Memory B cell (primary cell): Measurements from ENCODE around the gene GAS1.

Experiments
- ATAC-seq: fragments of 150-1000 bp; cut with Tn5 transposase; 2 replicates; pipeline ENCODE4 v1.10.0; 2021; ENCODE audit warnings: low read depth, mild to moderate bottlenecking, moderate library complexity
- DNase-seq, 2 donors: peaks; one replicate each; pipeline ENCODE4 v3.0.0; 2022; ENCODE audit warnings: low spot score in 2 of 2
- H3K27ac Mint-ChIP-seq: one replicate; pipeline ENCODE4 v1.8.0; 2022; ENCODE audit warnings: mild to moderate bottlenecking, moderate library complexity, mixed read lengths
- H3K27me3 Mint-ChIP-seq: one replicate; pipeline ENCODE4 v1.8.0; 2022; ENCODE audit warnings: mixed read lengths
- H3K36me3 Mint-ChIP-seq: one replicate; pipeline ENCODE4 v1.8.0; 2022; ENCODE audit warnings: mild to moderate bottlenecking, mixed read lengths
- H3K4me1 Mint-ChIP-seq: one replicate; pipeline ENCODE4 v1.8.0; 2022; ENCODE audit warnings: mixed read lengths
- H3K4me3 Mint-ChIP-seq: one replicate; pipeline ENCODE4 v1.8.0; 2022; ENCODE audit warnings: mild to moderate bottlenecking, moderate library complexity, mixed read lengths
- H3K9me3 Mint-ChIP-seq: one replicate; pipeline ENCODE4 v1.8.0; 2022; ENCODE audit warnings: mixed read lengths

GAS1 gene

DNA sequence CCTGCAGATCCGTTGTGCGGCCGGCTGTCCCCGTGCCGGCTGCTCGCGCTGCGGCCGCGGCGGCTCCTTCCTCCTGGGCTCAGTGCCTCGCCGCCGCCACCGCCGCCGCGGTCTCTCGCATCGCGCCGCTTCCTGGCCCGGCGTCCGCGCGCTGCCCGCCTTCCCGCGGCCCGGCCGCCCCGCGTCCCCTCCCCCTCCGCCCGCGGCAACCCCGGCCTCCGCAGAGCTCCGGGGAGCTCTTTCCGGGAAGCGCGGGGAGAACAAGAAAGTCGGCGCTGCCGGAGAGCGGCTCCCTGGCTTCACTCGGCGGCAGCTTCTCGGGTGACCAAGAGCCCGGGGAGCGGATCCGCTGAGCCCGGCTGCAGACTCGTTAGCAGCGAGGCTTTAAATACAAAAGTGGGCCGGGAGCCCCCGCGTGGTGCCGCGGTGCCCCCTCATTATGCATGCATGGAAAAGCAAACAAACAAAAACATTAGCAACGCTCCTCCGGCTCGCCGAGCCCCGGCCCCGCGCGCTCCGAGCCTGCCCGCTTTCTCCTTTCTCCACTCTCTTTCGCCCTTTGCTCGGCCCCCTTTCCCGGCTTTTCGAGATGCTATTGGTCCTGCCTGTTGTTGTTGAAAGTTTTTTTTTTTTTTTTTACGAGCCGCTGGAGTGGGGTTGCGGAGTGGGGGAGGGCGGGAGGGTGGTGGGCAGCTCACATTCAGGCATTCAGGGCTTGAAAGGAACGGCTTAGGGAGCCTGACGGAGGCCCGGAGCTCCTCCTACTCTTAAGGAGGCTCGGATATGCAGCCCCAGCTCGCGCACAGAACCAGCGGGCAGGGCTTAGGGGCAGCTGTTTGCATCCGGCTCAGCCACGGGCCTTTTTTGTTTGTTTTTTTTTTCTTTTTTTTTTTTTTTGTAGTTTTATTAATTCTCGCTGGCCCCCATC is at the start of gene GAS1:
TSS of gene GAS1 (minus strand) at position 361 of the 928 bp plus-strand sequence. CDS start 727 bp downstream, outside the sequence.
- Mint-ChIP-seq H3K27ac (no peak within 1 kb of the TSS), H3K4me3 (peak within 1 kb of the TSS; percentile 82), H3K9me3 (peaks cover 1% of the 10 kb centered on the region), H3K36me3 (no peaks in the 10 kb centered on the region), H3K27me3 (peaks cover 5% of the 10 kb centered on the region), H3K4me1 (peaks cover 9% of the 10 kb centered on the region)
- peak; percentile 64 for ATAC-seq
- peak in 1 of 2 donors; percentile 51 for DNase-seq

DNA sequence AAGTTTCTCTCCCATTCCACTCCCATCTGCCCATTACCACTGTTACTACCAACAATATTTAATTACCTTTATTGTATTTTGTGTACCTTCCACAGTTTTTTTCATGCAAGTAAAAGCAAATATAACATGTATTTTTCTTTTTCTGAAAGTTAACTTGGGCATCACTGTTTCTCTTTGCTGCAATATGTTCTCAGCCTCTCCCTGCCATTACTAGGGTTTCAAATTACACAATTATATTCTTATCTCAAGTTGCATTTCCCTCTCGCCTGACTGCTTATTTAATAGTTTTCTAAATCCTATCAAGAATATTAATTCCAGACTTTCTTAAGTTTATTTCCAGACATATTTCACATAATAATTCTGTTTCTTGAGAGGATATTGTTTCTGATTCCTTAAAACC is 46.9 kb upstream of the GAS1 start:
- H3K9me3 Mint-ChIP-seq: no peaks in the 10 kb centered on the region
- DNase-seq (no peak), ATAC-seq (no peak)
- H3K27me3 Mint-ChIP-seq: no peaks in the 10 kb centered on the region
- H3K36me3 Mint-ChIP-seq: no peaks in the 10 kb centered on the region
- H3K4me1 Mint-ChIP-seq: no peaks in the 10 kb centered on the region
- no peak overlapping the region for H3K4me3 Mint-ChIP-seq
- H3K27ac Mint-ChIP-seq: no peak overlapping the region

- no peak overlapping the region for H3K27ac Mint-ChIP-seq
- no peak for DNase-seq
- H3K4me1 Mint-ChIP-seq: no peaks in the 10 kb centered on the region
- H3K9me3 Mint-ChIP-seq: no peaks in the 10 kb centered on the region
- no peaks in the 10 kb centered on the region for H3K27me3 Mint-ChIP-seq
- H3K36me3 Mint-ChIP-seq: no peaks in the 10 kb centered on the region
- no peak overlapping the region for H3K4me3 Mint-ChIP-seq
- no peak for ATAC-seq
Observed at GRCh38 chr9:86993830-86994229, 46.5 kb upstream of the GAS1 start.

GRCh38 chr9:86991077-86991476 is 43.8 kb upstream of the GAS1 start:
- DNase-seq (no peak), ATAC-seq (no peak)
- H3K9me3 Mint-ChIP-seq: peaks cover 2% of the 10 kb centered on the region
- no peaks in the 10 kb centered on the region for H3K4me1 Mint-ChIP-seq
- no peak overlapping the region for H3K27ac Mint-ChIP-seq
- H3K27me3 Mint-ChIP-seq: no peaks in the 10 kb centered on the region
- H3K36me3 Mint-ChIP-seq: no peaks in the 10 kb centered on the region
- H3K4me3 Mint-ChIP-seq: no peak overlapping the region

DNA sequence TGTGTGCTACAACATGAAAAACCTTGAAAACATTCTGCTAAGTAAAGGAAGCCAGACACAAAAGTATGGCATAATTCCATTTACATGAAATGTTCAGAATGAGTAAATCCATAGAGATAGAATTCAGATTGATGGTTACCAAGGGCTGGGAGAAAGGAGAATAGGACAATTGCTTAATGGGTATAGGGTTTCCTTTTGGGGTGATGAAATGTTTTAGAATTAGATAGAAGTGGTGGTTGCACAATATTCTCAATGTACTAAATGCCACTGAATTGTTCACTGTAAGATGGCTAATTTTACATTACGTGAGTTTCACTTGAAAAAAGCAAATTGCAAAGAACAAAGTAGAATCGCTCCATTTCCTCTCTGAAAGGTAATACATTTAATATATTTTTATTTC is 43.0 kb upstream of the GAS1 start:
- ATAC-seq (no peak), DNase-seq (no peak)

DNA sequence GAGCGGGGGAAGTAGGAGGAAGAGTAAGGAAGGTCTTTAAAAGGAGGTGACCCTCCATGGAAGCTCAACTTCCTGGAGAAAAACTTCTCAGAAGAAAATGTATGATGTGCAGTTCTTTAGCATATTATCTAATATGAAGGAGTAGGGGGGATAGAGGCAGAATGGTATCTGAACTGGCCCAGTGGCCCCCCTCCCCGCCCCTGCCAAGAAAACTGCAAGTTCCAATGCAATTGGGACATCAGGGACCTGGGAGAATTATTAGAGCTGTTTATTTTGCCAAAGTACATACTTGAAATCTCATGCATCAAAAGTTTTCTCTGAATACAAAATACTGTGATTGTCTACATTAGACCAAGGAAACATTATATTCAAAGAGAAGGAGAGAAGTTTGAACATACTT is 40.6 kb upstream of the GAS1 start:
- Mint-ChIP-seq H3K27ac (no peak overlapping the region), H3K4me1 (no peaks in the 10 kb centered on the region), H3K27me3 (peaks cover 2% of the 10 kb centered on the region), H3K9me3 (peaks cover 2% of the 10 kb centered on the region), H3K4me3 (no peak overlapping the region), H3K36me3 (no peaks in the 10 kb centered on the region)
- DNase-seq: no peak
- ATAC-seq: no peak

More for the DNA sequence above, 43.0 kb upstream of the GAS1 start:
- Mint-ChIP-seq H3K4me3 (no peak overlapping the region), H3K36me3 (no peaks in the 10 kb centered on the region), H3K27me3 (peaks cover 2% of the 10 kb centered on the region), H3K27ac (no peak overlapping the region), H3K4me1 (no peaks in the 10 kb centered on the region), H3K9me3 (peaks cover 2% of the 10 kb centered on the region)

- peaks cover 2% of the 10 kb centered on the region for H3K9me3 Mint-ChIP-seq
- H3K27ac Mint-ChIP-seq: no peak overlapping the region
- no peak overlapping the region for H3K4me3 Mint-ChIP-seq
- no peaks in the 10 kb centered on the region for H3K4me1 Mint-ChIP-seq
- H3K27me3 Mint-ChIP-seq: peaks cover 4% of the 10 kb centered on the region
- DNase-seq (no peak), ATAC-seq (no peak)
- no peaks in the 10 kb centered on the region for H3K36me3 Mint-ChIP-seq
Observed at GRCh38 chr9:86985132-86985647, 37.9 kb upstream of the GAS1 start.

- H3K4me1 Mint-ChIP-seq: no peaks in the 10 kb centered on the region
- peaks cover 2% of the 10 kb centered on the region for H3K9me3 Mint-ChIP-seq
- H3K36me3 Mint-ChIP-seq: no peaks in the 10 kb centered on the region
- H3K27me3 Mint-ChIP-seq: peaks cover 4% of the 10 kb centered on the region
- H3K27ac Mint-ChIP-seq: no peak overlapping the region
- no peak overlapping the region for H3K4me3 Mint-ChIP-seq
- DNase-seq (no peak), ATAC-seq (no peak)
Observed at GRCh38 chr9:86983620-86984259, 36.4 kb upstream of the GAS1 start.

- Mint-ChIP-seq H3K27me3 (peaks cover 4% of the 10 kb centered on the region), H3K27ac (no peak overlapping the region), H3K9me3 (peaks cover 2% of the 10 kb centered on the region), H3K36me3 (no peaks in the 10 kb centered on the region), H3K4me3 (no peak overlapping the region), H3K4me1 (no peaks in the 10 kb centered on the region)
- DNase-seq: no peak
- ATAC-seq: no peak
Observed at GRCh38 chr9:86983249-86983619, 35.9 kb upstream of the GAS1 start.

DNA sequence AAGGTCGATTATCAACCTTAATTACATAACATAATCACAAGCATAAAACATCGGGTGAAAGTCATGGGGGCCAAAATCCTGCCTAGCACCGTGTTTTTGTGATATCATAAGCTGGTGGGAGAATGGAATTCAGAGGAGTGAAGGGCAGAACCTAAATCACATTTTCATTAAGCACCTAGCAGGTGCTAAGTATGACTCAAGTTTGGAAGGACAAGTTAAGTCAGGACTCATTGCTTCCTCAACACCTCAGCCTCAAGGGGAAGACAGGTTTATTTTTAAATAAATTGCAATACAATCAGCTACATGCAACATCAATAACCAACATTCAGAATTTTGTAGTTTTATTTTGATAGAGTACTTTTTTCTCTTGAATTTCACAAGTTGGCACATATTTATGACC is 33.5 kb upstream of the GAS1 start:
- H3K27ac Mint-ChIP-seq: no peak overlapping the region
- peaks cover 6% of the 10 kb centered on the region for H3K27me3 Mint-ChIP-seq
- ATAC-seq: no peak
- H3K36me3 Mint-ChIP-seq: no peaks in the 10 kb centered on the region
- H3K4me1 Mint-ChIP-seq: no peaks in the 10 kb centered on the region
- no peaks in the 10 kb centered on the region for H3K9me3 Mint-ChIP-seq
- no peak overlapping the region for H3K4me3 Mint-ChIP-seq
- DNase-seq: no peak

DNA sequence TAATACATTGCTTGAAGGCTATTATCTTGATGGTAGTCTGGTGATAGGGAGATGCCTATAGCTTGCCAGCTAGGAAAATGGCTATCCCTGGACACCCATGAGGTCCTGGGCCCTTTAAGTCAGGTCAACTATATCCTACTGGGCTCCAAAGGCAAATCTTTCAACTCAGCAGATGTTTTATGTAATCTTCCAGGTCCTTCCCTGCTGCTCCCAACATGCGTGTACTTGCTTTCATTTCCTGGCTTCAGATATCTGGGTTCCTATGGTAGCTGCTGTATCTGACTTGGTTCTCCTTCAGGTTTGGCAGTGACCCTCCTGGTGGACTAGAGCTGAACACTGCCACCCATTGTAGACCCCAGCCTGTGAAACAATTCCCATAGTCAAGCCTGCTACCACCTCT is 32.4 kb upstream of the GAS1 start:
- no peak for DNase-seq
- Mint-ChIP-seq H3K27me3 (peaks cover 4% of the 10 kb centered on the region), H3K9me3 (no peaks in the 10 kb centered on the region), H3K36me3 (no peaks in the 10 kb centered on the region), H3K4me1 (no peaks in the 10 kb centered on the region), H3K27ac (no peak overlapping the region), H3K4me3 (no peak overlapping the region)
- ATAC-seq: no peak

- no peaks in the 10 kb centered on the region for H3K9me3 Mint-ChIP-seq
- no peaks in the 10 kb centered on the region for H3K4me1 Mint-ChIP-seq
- no peak overlapping the region for H3K27ac Mint-ChIP-seq
- no peak overlapping the region for H3K4me3 Mint-ChIP-seq
- peaks cover 4% of the 10 kb centered on the region for H3K27me3 Mint-ChIP-seq
- ATAC-seq: no peak
- H3K36me3 Mint-ChIP-seq: no peaks in the 10 kb centered on the region
- DNase-seq: no peak
Observed at GRCh38 chr9:86978922-86979474, 31.7 kb upstream of the GAS1 start.

DNA sequence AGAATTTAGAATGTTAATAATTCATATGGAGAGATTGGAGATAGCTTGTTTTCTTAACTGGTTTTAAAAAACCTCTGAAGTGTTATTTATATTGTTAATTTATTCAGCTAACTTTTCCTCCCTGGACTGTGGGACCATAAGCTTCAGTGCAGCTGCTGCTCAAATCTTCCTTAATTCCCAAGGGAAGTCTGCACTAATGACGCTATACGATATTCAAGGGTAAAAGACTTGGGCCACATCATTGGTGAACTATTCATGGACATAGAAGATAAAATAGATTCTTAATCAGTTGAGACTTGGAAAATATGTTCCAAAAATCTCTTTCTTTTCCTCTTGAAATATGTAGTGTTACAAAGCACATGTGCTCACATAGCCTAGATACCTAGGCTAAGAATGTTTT is 31.1 kb upstream of the GAS1 start:
- no peak overlapping the region for H3K4me3 Mint-ChIP-seq
- no peak for DNase-seq
- H3K4me1 Mint-ChIP-seq: no peaks in the 10 kb centered on the region

GRCh38 chr9:86977205-86977835 is 30.0 kb upstream of the GAS1 start:
- no peaks in the 10 kb centered on the region for H3K9me3 Mint-ChIP-seq
- no peaks in the 10 kb centered on the region for H3K4me1 Mint-ChIP-seq
- no peak for ATAC-seq
- H3K36me3 Mint-ChIP-seq: no peaks in the 10 kb centered on the region
- no peak overlapping the region for H3K27ac Mint-ChIP-seq
- DNase-seq: no peak
- H3K27me3 Mint-ChIP-seq: peaks cover 7% of the 10 kb centered on the region
- H3K4me3 Mint-ChIP-seq: no peak overlapping the region

More for the DNA sequence above, 31.1 kb upstream of the GAS1 start:
- Mint-ChIP-seq H3K27ac (no peak overlapping the region), H3K36me3 (no peaks in the 10 kb centered on the region), H3K27me3 (peaks cover 4% of the 10 kb centered on the region), H3K9me3 (no peaks in the 10 kb centered on the region)
- no peak for ATAC-seq
